RWPE2 (cell line): ENCODE measurements around the gene SNX11.

ENCODE experiments used
- ATAC-seq: fragments of 200-7000 bp; cut with Tn5 transposase; 3 replicates; pipeline ENCODE4 v1.9.1; 2021; ENCODE audit warnings: low read depth
- DNase-seq: peaks from one replicate; pipeline ENCODE4 v3.0.0-alpha.2; 2020; ENCODE audit warnings: low spot score
- H3K27ac ChIP-seq: fragments of 450-650 bp; 2 replicates; pipeline ENCODE4 v1.5.1; 2017; ENCODE audit warnings: mild to moderate bottlenecking; ENCODE audit not compliant: poor library complexity, severe bottlenecking
- H3K27me3 ChIP-seq: fragments of 250-450 bp; sonication (Bioruptor Pico); 2 replicates; pipeline ENCODE4 v1.5.1; 2021; ENCODE audit warnings: mild to moderate bottlenecking, moderate library complexity; ENCODE audit not compliant: insufficient read depth, poor library complexity, severe bottlenecking
- H3K36me3 ChIP-seq: fragments of 250-450 bp; sonication (Bioruptor Pico); 2 replicates; pipeline ENCODE4 v1.5.1; 2020; ENCODE audit warnings: low read depth, mild to moderate bottlenecking, moderate library complexity
- H3K4me1 ChIP-seq: fragments of 250-450 bp; sonication (Bioruptor Pico); 2 replicates; pipeline ENCODE4 v1.5.1; 2021; ENCODE audit warnings: mild to moderate bottlenecking, moderate library complexity; ENCODE audit not compliant: insufficient read depth, poor library complexity, severe bottlenecking
- H3K4me3 ChIP-seq: fragments of 250-450 bp; sonication (Bioruptor Pico); 2 replicates; pipeline ENCODE4 v1.5.1; 2021; ENCODE audit warnings: mild to moderate bottlenecking, moderate library complexity; ENCODE audit not compliant: severe bottlenecking
- H3K9me3 ChIP-seq: fragments of 250-450 bp; sonication (Bioruptor Pico); 2 replicates; pipeline ENCODE4 v1.5.1; 2021; ENCODE audit warnings: mild to moderate bottlenecking, moderate library complexity; ENCODE audit not compliant: severe bottlenecking
- TF ChIP-seq, protein P1 (sequence below): fragments of 450-650 bp; IDR thresholded peaks from one replicate; pipeline ENCODE4 v1.5.1; 2017; ENCODE audit warnings: mild to moderate bottlenecking, moderate library complexity; ENCODE audit not compliant: poor library complexity, severe bottlenecking

SNX11 gene

DNA sequence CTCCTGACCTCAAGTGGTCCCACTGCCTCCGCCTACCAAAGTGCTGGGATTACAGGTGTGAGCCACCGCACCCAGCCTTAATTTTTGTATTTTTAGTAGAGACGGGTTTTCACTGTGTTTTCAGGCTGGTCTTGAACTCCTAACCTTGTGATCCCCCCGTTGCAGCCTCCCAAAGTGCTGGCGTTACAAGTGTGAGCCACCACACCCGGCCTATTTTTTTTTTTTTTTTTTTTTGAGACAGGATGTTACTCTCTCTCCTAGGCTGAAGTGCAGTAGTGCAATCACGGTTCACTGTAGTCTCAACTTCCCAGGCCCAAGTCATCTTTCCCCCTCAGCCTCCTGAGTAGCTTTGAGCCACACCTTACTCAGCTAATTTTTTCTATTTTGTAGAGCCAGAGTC is 3.1 kb upstream of the SNX11 start:
- TF ChIP-seq, protein P1, sequence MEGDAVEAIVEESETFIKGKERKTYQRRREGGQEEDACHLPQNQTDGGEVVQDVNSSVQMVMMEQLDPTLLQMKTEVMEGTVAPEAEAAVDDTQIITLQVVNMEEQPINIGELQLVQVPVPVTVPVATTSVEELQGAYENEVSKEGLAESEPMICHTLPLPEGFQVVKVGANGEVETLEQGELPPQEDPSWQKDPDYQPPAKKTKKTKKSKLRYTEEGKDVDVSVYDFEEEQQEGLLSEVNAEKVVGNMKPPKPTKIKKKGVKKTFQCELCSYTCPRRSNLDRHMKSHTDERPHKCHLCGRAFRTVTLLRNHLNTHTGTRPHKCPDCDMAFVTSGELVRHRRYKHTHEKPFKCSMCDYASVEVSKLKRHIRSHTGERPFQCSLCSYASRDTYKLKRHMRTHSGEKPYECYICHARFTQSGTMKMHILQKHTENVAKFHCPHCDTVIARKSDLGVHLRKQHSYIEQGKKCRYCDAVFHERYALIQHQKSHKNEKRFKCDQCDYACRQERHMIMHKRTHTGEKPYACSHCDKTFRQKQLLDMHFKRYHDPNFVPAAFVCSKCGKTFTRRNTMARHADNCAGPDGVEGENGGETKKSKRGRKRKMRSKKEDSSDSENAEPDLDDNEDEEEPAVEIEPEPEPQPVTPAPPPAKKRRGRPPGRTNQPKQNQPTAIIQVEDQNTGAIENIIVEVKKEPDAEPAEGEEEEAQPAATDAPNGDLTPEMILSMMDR, result no peak
- H3K4me3 ChIP-seq, result no peak overlapping the region
- DNase-seq (no peak), ATAC-seq (no peak)
- H3K27me3 ChIP-seq, result no peaks in the 10 kb centered on the region
- peaks cover under 1% of the 10 kb centered on the region; the same call in 1 of the 2 replicates for H3K36me3 ChIP-seq
- H3K9me3 ChIP-seq, result no peaks in the 10 kb centered on the region
- H3K4me1 ChIP-seq, result peaks cover 4% of the 10 kb centered on the region
- H3K27ac ChIP-seq, result no peak overlapping the region

DNA sequence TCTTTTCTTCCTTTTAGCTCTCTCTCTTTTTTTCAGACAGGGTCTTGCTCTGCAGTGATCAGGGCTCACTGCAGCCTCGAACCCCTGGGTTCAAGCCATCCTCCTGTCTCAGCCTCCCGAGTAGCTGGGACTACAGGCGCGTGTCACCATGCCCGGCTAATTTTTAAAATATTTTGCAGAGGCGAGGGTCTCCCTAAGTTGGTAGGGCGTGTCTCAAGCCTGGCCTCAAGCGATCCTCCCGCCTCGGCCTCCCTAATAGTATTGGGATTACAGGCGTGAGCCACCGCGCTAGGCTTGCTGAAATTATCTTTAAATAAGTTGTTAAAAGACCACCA is 797 bp upstream of the SNX11 start:
- TF ChIP-seq, protein P1, result no peak
- Histone ChIP-seq H3K4me1 (no peaks in the 10 kb centered on the region), H3K36me3 (no peaks in the 10 kb centered on the region; the same call in 1 of the 2 replicates), H3K27me3 (no peaks in the 10 kb centered on the region), H3K4me3 (peak overlapping the region; percentile 57), H3K27ac (peak overlapping the region; percentile 85), H3K9me3 (no peaks in the 10 kb centered on the region)
- ATAC-seq (no peak), DNase-seq (no peak)

DNA sequence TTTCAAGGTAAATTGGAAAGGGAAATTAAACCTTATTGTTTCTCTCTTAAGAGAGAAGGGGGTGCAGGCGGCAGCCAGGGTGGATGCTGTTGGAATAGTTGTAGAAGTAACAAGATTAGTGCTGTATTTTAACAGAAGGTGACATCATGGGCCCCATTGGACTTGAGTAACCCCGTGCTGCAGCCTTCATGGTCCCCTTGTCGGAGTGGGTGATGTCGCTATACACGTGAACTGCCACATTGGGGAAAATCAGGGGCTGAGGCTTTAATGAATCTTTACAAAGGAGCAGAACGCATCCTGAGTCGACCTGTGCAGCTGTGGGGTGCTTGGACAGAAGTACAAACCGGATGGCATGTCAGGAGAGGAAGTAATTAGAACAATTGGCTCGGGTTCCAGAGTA is 3.2 kb downstream of the SNX11 start:
- ATAC-seq (no peak), DNase-seq (no peak)
- TF ChIP-seq, protein P1, result no peak
- Histone ChIP-seq H3K36me3 (peaks cover 18% of the 10 kb centered on the region), H3K9me3 (no peaks in the 10 kb centered on the region), H3K27ac (no peak overlapping the region), H3K27me3 (no peaks in the 10 kb centered on the region), H3K4me3 (no peak overlapping the region), H3K4me1 (no peaks in the 10 kb centered on the region)

DNA sequence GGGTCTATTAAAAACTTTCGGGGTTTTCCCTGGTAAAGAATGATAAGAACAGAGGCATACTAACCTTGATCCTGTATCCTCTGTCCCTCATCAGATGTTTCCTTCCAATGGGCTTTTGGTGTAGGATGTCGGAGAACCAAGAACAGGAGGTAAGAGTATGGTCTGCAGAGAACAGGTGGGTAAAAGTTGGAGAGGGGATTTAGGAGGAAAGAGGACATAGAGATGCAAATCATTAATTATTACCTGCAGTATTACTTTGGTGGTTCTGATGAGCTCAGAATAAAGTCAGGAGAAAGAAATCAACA is 4.3 kb downstream of the SNX11 start:
- no peak overlapping the region for H3K4me3 ChIP-seq
- TF ChIP-seq, protein P1, result no peak

DNA sequence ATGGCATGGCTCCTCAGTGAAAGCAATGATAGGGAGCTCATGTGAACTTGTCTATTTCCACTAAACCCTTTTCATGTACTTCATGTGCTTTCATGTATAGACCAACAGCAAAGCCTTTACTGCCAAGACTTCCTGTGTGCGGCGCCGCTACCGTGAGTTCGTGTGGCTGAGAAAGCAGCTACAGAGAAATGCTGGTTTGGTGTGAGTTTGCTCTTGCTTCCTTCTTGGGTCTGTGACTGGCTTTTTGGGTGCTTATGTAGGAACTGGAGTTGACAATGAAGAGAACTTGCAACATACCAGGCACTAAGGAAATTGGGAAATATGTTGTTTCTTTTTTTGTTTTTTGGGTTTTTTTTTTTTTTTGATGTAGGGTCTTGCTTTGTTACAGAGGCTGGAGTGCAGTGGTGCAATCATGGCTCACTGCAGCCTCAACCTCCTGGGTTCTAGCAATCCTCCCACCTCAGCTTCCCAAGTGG is 5.7 kb downstream of the SNX11 start:
- Histone ChIP-seq H3K36me3 (peaks cover 37% of the 10 kb centered on the region), H3K27ac (no peak overlapping the region), H3K9me3 (no peaks in the 10 kb centered on the region), H3K4me3 (no peak overlapping the region), H3K4me1 (no peaks in the 10 kb centered on the region), H3K27me3 (no peaks in the 10 kb centered on the region)
- TF ChIP-seq, protein P1, result no peak
- ATAC-seq (no peak), DNase-seq (no peak)

More for the DNA sequence above, 4.3 kb downstream of the SNX11 start:
- Histone ChIP-seq H3K4me1 (no peaks in the 10 kb centered on the region), H3K27me3 (no peaks in the 10 kb centered on the region), H3K36me3 (peaks cover 25% of the 10 kb centered on the region), H3K9me3 (no peaks in the 10 kb centered on the region), H3K27ac (no peak overlapping the region)
- ATAC-seq, result no peak
- no peak for DNase-seq
